Loucy (cell line): Measurements from ENCODE around the gene ZNF620.

Experiments used
- CTCF ChIP-seq: fragments of 200-600 bp; sonication (generic); conservative IDR thresholded peaks from 2 replicates; pipeline ENCODE4 v1.5.1; 2014; ENCODE audit warnings: mild to moderate bottlenecking, antibody characterized with exemption, low read length
- EZH2phosphoT487 ChIP-seq: fragments of 200-600 bp; IDR thresholded peaks from 2 replicates; pipeline ENCODE4 v1.6.1; 2018; ENCODE audit warnings: antibody characterized with exemption, mild to moderate bottlenecking, moderate library complexity, borderline replicate concordance

DNA sequence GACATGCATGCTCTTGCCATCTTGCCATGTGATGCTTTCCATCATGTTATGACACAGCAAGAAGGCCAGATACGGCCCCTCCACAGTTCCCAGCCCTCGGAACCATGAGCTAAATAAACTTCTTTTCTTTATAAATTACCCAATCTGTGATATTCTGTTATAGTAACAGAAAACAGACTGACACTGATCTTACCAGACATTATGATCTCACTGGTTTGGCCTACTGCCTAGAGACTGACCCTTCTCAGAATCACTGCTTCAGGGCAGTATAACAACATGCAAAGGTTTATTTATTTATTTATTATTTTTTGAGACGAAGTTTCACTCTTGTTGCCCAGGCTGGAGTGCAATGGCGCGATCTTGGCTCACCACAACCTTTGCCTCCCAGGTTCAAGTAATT lies 14.9 kb upstream of the ZNF620 start:
- TF ChIP-seq CTCF: no peak
- TF ChIP-seq EZH2phosphoT487: no peak
